A549 (cell line): Measurements from ENCODE around the gene ITM2C. TPM values are rescaled to one million over a fixed set of nuclear protein-coding genes. Genes with fewer than 3 reads are reported as not detected.
A peak's percentile ranks its signal among the peaks of the same experiment; 100 is the strongest.

ENCODE experiments used
- ATAC-seq, 2 experiments: fragments of 200-7000 bp in 1 of 2; fragments of >200 bp in 1 of 2; cut with Nextera tagmentation in 1 of 2; cut with Tn5 transposase in 1 of 2; 3 replicates each; pipeline versions ENCODE4 v1.8.0 to v1.9.1; 2018 to 2020; ENCODE audit warnings: mild to moderate bottlenecking in 1 of 2, moderate library complexity in 1 of 2
- CTCF ChIA-PET: fragments of 300-600 bp; sonication (Branson Sonifier 250); formaldehyde crosslinking; extraction: SDS; loops from one replicate; lab custom pipeline; 2021; ENCODE audit warnings: antibody characterized with exemption, inconsistent platforms; lab: Yijun Ruan, JAX
- POLR2A ChIA-PET: fragments of 350-600 bp; formaldehyde crosslinking; extraction: SDS; loops from one replicate; lab custom pipeline; 2021; ENCODE audit warnings: antibody characterized with exemption, inconsistent platforms; lab: Yijun Ruan, JAX
- DNase-seq, 2 experiments: peaks; one replicate each; pipeline versions ENCODE4 v3.0.0 to v3.0.0-alpha.2; 2011 to 2016; ENCODE audit warnings: low read depth in 1 of 2, low spot score in 1 of 2
- FAIRE-seq: peaks from 2 replicates; lab custom pipeline; 2011; peaks lifted over from hg19 to GRCh38; lab: Jason Lieb, UNC
- H3K27ac ChIP-seq, 2 experiments: fragments of >200 bp; sonication (Bioruptor Twin); formaldehyde crosslinking; 3 replicates each; pipeline ENCODE4 v1.5.1; 2016 to 2017
- H3K4me1 ChIP-seq: fragments of >200 bp; sonication (Bioruptor Twin); formaldehyde crosslinking; 3 replicates; pipeline ENCODE4 v1.6.1; 2016
- H3K4me2 ChIP-seq: fragments of >200 bp; sonication (Bioruptor Twin); formaldehyde crosslinking; 3 replicates; pipeline ENCODE4 v1.6.1; 2016
- H3K4me3 ChIP-seq: fragments of >200 bp; sonication (Bioruptor Twin); formaldehyde crosslinking; 3 replicates; pipeline ENCODE4 v1.5.1; 2016
- H3K9me3 ChIP-seq: fragments of >200 bp; sonication (Bioruptor Twin); formaldehyde crosslinking; 3 replicates; pipeline ENCODE4 v1.6.1; 2016
- FOSB ChIP-seq: fragments of 250-450 bp; sonication (Bioruptor Pico); IDR thresholded peaks from 2 replicates; pipeline ENCODE4 v1.5.0; 2020; ENCODE audit warnings: mild to moderate bottlenecking, moderate library complexity
- FOSL2 ChIP-seq, 2 experiments: fragments of 450-650 bp in 1 of 2; fragments of >200 bp in 1 of 2; sonication (Bioruptor Twin) in 1 of 2; formaldehyde crosslinking; IDR thresholded peaks; 2 replicates each; pipeline versions ENCODE4 v1.5.0 to v1.6.1; 2016 to 2020; ENCODE audit warnings: mild to moderate bottlenecking in 1 of 2, moderate library complexity in 1 of 2
- GATA3 ChIP-seq: IDR thresholded peaks from 2 replicates; pipeline ENCODE4 v1.6.1; 2012; ENCODE audit warnings: borderline replicate concordance
- KDM1A ChIP-seq: fragments of 200-600 bp; sonication (generic); IDR thresholded peaks from 2 replicates; pipeline ENCODE4 v1.6.1; 2016; ENCODE audit warnings: low read depth, mild to moderate bottlenecking
- MAFK ChIP-seq: fragments of 450-650 bp; IDR thresholded peaks from 2 replicates; pipeline ENCODE4 v1.6.1; 2014; ENCODE audit not compliant: partially characterized antibody
- RNF2 ChIP-seq: fragments of 200-600 bp; sonication (generic); IDR thresholded peaks from 2 replicates; pipeline ENCODE4 v1.6.1; 2016; ENCODE audit warnings: low read depth, mild to moderate bottlenecking, antibody characterized with exemption, moderate library complexity, borderline replicate concordance
- SREBF2 ChIP-seq: fragments of 450-650 bp; IDR thresholded peaks from 2 replicates; pipeline ENCODE4 v1.6.1; 2014; ENCODE audit warnings: mild to moderate bottlenecking, moderate library complexity
- TFCP2L1 ChIP-seq: fragments of 250-450 bp; sonication (Bioruptor Pico); IDR thresholded peaks from 2 replicates; pipeline ENCODE4 v1.5.0; 2021; ENCODE audit warnings: mild to moderate bottlenecking
- ZC3H11A ChIP-seq: fragments of 450-650 bp; IDR thresholded peaks from 2 replicates; pipeline ENCODE4 v1.6.1; 2014; ENCODE audit warnings: antibody characterized with exemption, mild to moderate bottlenecking
- ZSCAN20 ChIP-seq: fragments of 250-450 bp; sonication (Bioruptor Pico); IDR thresholded peaks from 2 replicates; pipeline ENCODE4 v1.8.0; 2022; ENCODE audit warnings: mild to moderate bottlenecking, moderate library complexity
- WGBS: methylation state at CpG from one replicate; pipeline ENCODE4 v1.1.6; 2017; ENCODE audit errors: missing lambda C conversion rate; 5-methylcytosine and 5-hydroxymethylcytosine counted together
- polyA plus RNA-seq, 4 experiments: library from polyadenylated mRNA; depleted of rRNA in 3 of 4; stranded (reverse); fragments of >200 nt; fragmentation: RNase III in 1 of 4; extraction: RNeasy Plus Mini Kit Qiagen cat#74134 plus additional on column Dnase treatment in 1 of 4; gene quantifications; 2 replicates in 3 of 4; 3 replicates in 1 of 4; pipeline ENCODE4 v1.2.3, GENCODE V29; 2011 to 2017
- TF ChIP-seq, protein P1 (sequence below): fragments of 200-600 bp; sonication (generic); IDR thresholded peaks from 2 replicates; pipeline ENCODE4 v1.6.1; 2016; ENCODE audit warnings: antibody characterized with exemption, mild to moderate bottlenecking, moderate library complexity

ITM2C gene
- polyA plus RNA-seq, 2 of the 4 experiments (the other 2 are of a cell fraction): 84.0 to 88.1 TPM

DNA sequence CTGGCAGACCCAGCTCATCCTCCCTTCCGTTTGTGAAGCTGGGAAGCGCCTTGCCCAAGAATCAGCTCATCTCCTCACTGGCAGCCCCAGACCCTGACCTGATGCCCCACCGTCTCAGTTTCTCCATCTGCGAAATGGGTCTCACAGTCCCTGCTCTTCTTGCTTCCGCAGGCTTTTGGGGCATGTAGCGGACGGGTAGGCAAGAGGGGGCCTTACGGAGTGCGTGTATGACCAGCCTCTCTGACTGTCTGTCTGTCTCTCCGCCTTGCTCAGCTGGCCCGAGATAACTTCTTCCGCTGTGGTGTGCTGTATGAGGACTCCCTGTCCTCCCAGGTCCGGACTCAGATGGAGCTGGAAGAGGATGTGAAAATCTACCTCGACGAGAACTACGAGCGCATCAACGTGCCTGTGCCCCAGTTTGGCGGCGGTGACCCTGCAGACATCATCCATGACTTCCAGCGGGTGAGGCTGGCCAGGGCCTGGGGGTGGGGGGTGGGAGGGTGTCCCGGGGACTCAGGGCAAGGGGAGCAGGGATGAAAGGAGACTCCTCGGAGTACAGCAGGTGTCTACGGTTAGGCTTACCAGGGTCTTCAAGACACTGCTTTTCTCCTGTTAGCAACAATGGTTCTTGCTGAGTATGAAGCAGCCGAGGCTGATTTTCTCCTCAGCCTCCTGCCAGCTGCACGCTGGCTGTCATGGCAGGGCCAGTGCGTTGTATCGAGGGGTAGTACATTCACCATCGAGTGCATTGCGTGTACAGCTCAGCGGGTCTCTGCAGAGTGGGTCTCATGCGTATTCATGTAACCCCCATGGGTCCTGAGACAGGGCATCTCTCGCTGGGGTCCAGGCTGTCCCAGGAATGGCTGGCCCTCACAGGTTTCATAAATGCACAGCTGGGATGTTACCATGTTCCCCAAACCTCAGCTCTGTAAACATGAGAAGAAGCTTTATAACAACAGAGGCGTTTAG lies 10.9 kb downstream of the ITM2C start:
- CTCF ChIA-PET: interaction anchor here (0.7 to 1.7 kb wide), 4 partner anchors 23 to 178 kb away, joined by 3 to 4 read pairs (median 3); no protein-coding TSS in a partner anchor
- Histone ChIP-seq H3K4me3 (no peak overlapping the region), H3K9me3 (no peaks in the 10 kb centered on the region), H3K4me2 (no peak overlapping the region), H3K4me1 (no peaks in the 10 kb centered on the region), H3K27ac (no peak overlapping the region)
- TF ChIP-seq KDM1A: peak; percentile 46; the same call in 1 of the 2 replicates
- TF ChIP-seq FOSB (CRISPR knock-in tag): no peak
- no peak for TF ChIP-seq ZC3H11A
- ATAC-seq: no peak
- FAIRE-seq: no peak
- WGBS: 87% methylated on average over 27 of the region's 34 CpGs
- DNase-seq: no peak
- POLR2A ChIA-PET: no interaction called here

DNA sequence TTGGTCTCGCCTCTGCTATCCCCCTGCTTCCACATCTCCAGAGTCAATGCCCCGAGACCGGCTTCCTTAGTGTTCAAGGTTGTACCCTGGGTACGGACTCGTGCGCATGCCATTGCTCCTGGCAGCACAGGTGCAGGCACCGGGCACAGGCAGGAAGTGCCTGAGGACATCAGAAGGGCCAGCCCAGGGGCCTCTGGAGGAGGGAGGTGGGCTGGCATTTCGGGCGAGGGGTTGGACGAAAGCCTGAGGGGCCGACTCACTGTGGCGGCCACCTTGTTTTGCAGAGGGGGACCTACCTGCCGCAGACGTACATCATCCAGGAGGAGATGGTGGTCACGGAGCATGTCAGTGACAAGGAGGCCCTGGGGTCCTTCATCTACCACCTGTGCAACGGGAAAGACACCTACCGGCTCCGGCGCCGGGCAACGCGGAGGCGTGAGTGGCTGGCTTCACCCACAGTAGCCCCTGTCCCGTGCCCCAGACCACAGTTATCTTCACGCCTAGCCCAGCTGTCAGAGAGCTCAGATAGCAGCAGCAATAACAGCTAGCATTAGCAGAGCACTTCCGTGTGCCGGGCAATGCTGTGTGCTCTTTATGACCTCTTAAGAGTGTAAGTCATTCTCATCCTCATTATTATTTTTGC lies 12.5 kb downstream of the ITM2C start:
- H3K27ac ChIP-seq: no peak overlapping the region
- no peak for TF ChIP-seq MAFK
- no peak for TF ChIP-seq ZSCAN20 (CRISPR knock-in tag)
- TF ChIP-seq RNF2: no peak
- TF ChIP-seq SREBF2: no peak
- TF ChIP-seq FOSL2 (IDR thresholded peaks at IDR 0.05): no peak
- TF ChIP-seq FOSL2 (CRISPR knock-in tag; IDR thresholded peaks at IDR 0.05): no peak
- TF ChIP-seq, protein P1, sequence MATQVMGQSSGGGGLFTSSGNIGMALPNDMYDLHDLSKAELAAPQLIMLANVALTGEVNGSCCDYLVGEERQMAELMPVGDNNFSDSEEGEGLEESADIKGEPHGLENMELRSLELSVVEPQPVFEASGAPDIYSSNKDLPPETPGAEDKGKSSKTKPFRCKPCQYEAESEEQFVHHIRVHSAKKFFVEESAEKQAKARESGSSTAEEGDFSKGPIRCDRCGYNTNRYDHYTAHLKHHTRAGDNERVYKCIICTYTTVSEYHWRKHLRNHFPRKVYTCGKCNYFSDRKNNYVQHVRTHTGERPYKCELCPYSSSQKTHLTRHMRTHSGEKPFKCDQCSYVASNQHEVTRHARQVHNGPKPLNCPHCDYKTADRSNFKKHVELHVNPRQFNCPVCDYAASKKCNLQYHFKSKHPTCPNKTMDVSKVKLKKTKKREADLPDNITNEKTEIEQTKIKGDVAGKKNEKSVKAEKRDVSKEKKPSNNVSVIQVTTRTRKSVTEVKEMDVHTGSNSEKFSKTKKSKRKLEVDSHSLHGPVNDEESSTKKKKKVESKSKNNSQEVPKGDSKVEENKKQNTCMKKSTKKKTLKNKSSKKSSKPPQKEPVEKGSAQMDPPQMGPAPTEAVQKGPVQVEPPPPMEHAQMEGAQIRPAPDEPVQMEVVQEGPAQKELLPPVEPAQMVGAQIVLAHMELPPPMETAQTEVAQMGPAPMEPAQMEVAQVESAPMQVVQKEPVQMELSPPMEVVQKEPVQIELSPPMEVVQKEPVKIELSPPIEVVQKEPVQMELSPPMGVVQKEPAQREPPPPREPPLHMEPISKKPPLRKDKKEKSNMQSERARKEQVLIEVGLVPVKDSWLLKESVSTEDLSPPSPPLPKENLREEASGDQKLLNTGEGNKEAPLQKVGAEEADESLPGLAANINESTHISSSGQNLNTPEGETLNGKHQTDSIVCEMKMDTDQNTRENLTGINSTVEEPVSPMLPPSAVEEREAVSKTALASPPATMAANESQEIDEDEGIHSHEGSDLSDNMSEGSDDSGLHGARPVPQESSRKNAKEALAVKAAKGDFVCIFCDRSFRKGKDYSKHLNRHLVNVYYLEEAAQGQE: no peak
- ChIA-PET POLR2A (no interaction called here), CTCF (interaction anchor here (1.2 to 1.7 kb wide), 2 partner anchors 25 to 29 kb away, joined by 4 to 6 read pairs; no protein-coding TSS in a partner anchor)
- H3K9me3 ChIP-seq: no peaks in the 10 kb centered on the region
- WGBS: 90% methylated on average over 27 of the region's 27 CpGs
- H3K4me2 ChIP-seq: no peak overlapping the region
- no peaks in the 10 kb centered on the region for H3K4me1 ChIP-seq
- no peak for DNase-seq
- FAIRE-seq: no peak
- no peak for ATAC-seq
- no peak overlapping the region for H3K4me3 ChIP-seq

DNA sequence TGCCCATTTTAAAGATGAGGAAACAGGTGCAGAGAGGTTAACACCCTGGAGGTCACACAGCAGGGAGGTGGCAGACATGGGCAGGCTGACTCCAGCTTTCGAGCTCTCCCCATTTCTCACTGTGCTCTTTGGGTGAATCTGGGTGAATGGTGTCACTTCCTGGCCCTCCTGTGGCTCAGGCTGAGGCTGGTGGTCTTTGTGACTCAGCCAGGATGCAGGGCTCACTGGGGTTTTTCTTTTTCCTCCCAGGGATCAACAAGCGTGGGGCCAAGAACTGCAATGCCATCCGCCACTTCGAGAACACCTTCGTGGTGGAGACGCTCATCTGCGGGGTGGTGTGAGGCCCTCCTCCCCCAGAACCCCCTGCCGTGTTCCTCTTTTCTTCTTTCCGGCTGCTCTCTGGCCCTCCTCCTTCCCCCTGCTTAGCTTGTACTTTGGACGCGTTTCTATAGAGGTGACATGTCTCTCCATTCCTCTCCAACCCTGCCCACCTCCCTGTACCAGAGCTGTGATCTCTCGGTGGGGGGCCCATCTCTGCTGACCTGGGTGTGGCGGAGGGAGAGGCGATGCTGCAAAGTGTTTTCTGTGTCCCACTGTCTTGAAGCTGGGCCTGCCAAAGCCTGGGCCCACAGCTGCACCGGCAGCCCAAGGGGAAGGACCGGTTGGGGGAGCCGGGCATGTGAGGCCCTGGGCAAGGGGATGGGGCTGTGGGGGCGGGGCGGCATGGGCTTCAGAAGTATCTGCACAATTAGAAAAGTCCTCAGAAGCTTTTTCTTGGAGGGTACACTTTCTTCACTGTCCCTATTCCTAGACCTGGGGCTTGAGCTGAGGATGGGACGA lies 13.2 kb downstream of the ITM2C start:
- ATAC-seq (no peak), FAIRE-seq (no peak), DNase-seq (no peak)
- H3K4me3 ChIP-seq: no peak overlapping the region
- no peaks in the 10 kb centered on the region for H3K4me1 ChIP-seq
- H3K4me2 ChIP-seq: no peak overlapping the region
- no peak overlapping the region for H3K27ac ChIP-seq
- CTCF ChIA-PET: interaction anchor here (0.9 to 1.2 kb wide), 5 partner anchors 15 to 109 kb away, joined by 3 to 6 read pairs (median 4); no protein-coding TSS in a partner anchor
- 91% methylated on average over 15 of the region's 20 CpGs for WGBS
- H3K9me3 ChIP-seq: no peaks in the 10 kb centered on the region
- no peak for TF ChIP-seq GATA3
- no peak for TF ChIP-seq TFCP2L1 (CRISPR knock-in tag)
- POLR2A ChIA-PET: no interaction called here
